DND-41 (cell line): ENCODE results near the gene JAZF1.

Source experiments
- ATAC-seq: fragments of 200-7000 bp; cut with Tn5 transposase; 3 replicates; pipeline ENCODE4 v1.9.1; 2021; ENCODE audit warnings: low read depth; ENCODE audit not compliant: insufficient read depth
- DNase-seq: peaks from one replicate; pipeline ENCODE4 v3.0.0-alpha.2; 2020
- H2AFZ ChIP-seq: 2 replicates; pipeline ENCODE4 v1.6.0; 2012; ENCODE audit warnings: low read depth, low read length
- H3K27ac ChIP-seq: 2 replicates; pipeline ENCODE4 v1.5.1; 2012; ENCODE audit warnings: low read length, inconsistent platforms
- H3K27me3 ChIP-seq: fragments of 200-600 bp; sonication (generic); 2 replicates; pipeline ENCODE4 v1.6.0; 2012; ENCODE audit warnings: low read length, mild to moderate bottlenecking, inconsistent platforms; ENCODE audit not compliant: insufficient read depth, poor library complexity
- H3K36me3 ChIP-seq: 2 replicates; pipeline ENCODE4 v1.5.1; 2012; ENCODE audit warnings: low read length, inconsistent platforms; ENCODE audit not compliant: insufficient read depth
- H3K4me1 ChIP-seq: 2 replicates; pipeline ENCODE4 v1.5.1; 2012; ENCODE audit warnings: mild to moderate bottlenecking, low read length; ENCODE audit not compliant: insufficient read depth
- H3K4me2 ChIP-seq: 2 replicates; pipeline ENCODE4 v1.6.0; 2012; ENCODE audit warnings: mild to moderate bottlenecking, moderate library complexity, low read length, inconsistent platforms; ENCODE audit not compliant: insufficient read depth
- H3K4me3 ChIP-seq, 2 experiments: fragments of 200-600 bp in 1 of 2; shearing (Covaris generic) in 1 of 2; 2 replicates each; pipeline ENCODE4 v1.5.1; 2012 to 2016; ENCODE audit warnings: inconsistent platforms in 2 of 2, low read length in 2 of 2, mild to moderate bottlenecking in 2 of 2, low read depth in 1 of 2, moderate library complexity in 1 of 2
- H3K79me2 ChIP-seq: 2 replicates; pipeline ENCODE4 v1.6.0; 2012; ENCODE audit warnings: low read length, inconsistent platforms; ENCODE audit not compliant: insufficient read depth
- H3K9ac ChIP-seq: 2 replicates; pipeline ENCODE4 v1.6.0; 2012; ENCODE audit warnings: low read depth, mild to moderate bottlenecking, inconsistent platforms, low read length, moderate library complexity
- H3K9me3 ChIP-seq: 2 replicates; pipeline ENCODE4 v1.5.1; 2012; ENCODE audit warnings: low read length, moderate library complexity, mild to moderate bottlenecking, inconsistent platforms; ENCODE audit not compliant: insufficient read depth, severe bottlenecking
- H4K20me1 ChIP-seq: 2 replicates; pipeline ENCODE4 v1.6.0; 2012; ENCODE audit warnings: low read length; ENCODE audit not compliant: insufficient read depth
- EZH2 ChIP-seq: IDR thresholded peaks from 3 replicates; pipeline ENCODE4 v1.6.1; 2012; ENCODE audit warnings: borderline replicate concordance, low read depth, mild to moderate bottlenecking, moderate library complexity, low read length, inconsistent platforms; ENCODE audit not compliant: severe bottlenecking
- TF ChIP-seq, protein P1 (sequence below): IDR thresholded peaks from 2 replicates; pipeline ENCODE4 v1.5.1; 2012; ENCODE audit warnings: borderline replicate concordance, low read length, moderate library complexity, mild to moderate bottlenecking; ENCODE audit not compliant: poor library complexity, severe bottlenecking; ENCODE audit errors: extremely low read depth

Gene JAZF1

GRCh38 chr7:28157076-28157745, 23.4 kb downstream of the JAZF1 start:
- DNase-seq (no peak), ATAC-seq (no peak)
- Histone ChIP-seq H3K79me2 (no peaks in the 10 kb centered on the region), H3K9ac (no peak overlapping the region), H3K27me3 (no peaks in the 10 kb centered on the region), H3K9me3 (no peaks in the 10 kb centered on the region), H4K20me1 (no peaks in the 10 kb centered on the region; the same call in 1 of the 2 replicates), H3K4me2 (no peak overlapping the region), H3K4me3 (no peak overlapping the region), H3K36me3 (no peaks in the 10 kb centered on the region), H2AFZ (no peak overlapping the region), H3K4me1 (no peaks in the 10 kb centered on the region), H3K27ac (no peak overlapping the region)
- TF ChIP-seq EZH2 = no peak
- TF ChIP-seq, protein P1, sequence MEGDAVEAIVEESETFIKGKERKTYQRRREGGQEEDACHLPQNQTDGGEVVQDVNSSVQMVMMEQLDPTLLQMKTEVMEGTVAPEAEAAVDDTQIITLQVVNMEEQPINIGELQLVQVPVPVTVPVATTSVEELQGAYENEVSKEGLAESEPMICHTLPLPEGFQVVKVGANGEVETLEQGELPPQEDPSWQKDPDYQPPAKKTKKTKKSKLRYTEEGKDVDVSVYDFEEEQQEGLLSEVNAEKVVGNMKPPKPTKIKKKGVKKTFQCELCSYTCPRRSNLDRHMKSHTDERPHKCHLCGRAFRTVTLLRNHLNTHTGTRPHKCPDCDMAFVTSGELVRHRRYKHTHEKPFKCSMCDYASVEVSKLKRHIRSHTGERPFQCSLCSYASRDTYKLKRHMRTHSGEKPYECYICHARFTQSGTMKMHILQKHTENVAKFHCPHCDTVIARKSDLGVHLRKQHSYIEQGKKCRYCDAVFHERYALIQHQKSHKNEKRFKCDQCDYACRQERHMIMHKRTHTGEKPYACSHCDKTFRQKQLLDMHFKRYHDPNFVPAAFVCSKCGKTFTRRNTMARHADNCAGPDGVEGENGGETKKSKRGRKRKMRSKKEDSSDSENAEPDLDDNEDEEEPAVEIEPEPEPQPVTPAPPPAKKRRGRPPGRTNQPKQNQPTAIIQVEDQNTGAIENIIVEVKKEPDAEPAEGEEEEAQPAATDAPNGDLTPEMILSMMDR = no peak

GRCh38 chr7:28156401-28156800, 24.2 kb downstream of the JAZF1 start:
- Histone ChIP-seq H3K4me2 (no peak overlapping the region), H3K79me2 (no peaks in the 10 kb centered on the region), H3K27ac (no peak overlapping the region), H2AFZ (no peak overlapping the region), H3K9ac (no peak overlapping the region), H3K4me3 (no peak overlapping the region), H3K36me3 (no peaks in the 10 kb centered on the region), H3K4me1 (no peaks in the 10 kb centered on the region), H4K20me1 (no peaks in the 10 kb centered on the region; the same call in 1 of the 2 replicates), H3K27me3 (no peaks in the 10 kb centered on the region), H3K9me3 (no peaks in the 10 kb centered on the region)
- TF ChIP-seq, protein P1 = no peak
- no peak for TF ChIP-seq EZH2
- DNase-seq = no peak
- no peak for ATAC-seq

DNA sequence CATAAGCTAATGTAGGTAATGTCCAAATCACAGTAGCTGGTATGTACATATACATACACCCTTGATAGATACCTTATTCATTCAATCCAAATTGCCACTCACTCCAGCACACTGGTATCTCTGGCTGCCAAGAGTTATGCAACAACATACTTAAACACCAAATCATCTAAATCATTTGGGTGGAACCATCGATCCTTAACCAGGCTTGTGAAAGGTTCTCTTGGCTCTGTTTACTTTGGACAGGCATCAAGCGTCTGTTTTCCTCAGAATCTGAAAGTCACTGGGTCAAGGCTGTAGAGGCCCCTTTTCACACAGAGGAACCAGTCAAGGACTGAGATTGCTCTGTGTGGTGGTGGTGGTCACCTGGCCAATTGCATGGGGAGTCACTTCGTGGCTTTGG, 24.6 kb downstream of the JAZF1 start:
- Histone ChIP-seq H2AFZ (no peak overlapping the region), H3K79me2 (no peaks in the 10 kb centered on the region), H3K36me3 (no peaks in the 10 kb centered on the region), H3K27ac (no peak overlapping the region), H3K4me1 (no peaks in the 10 kb centered on the region), H3K9me3 (no peaks in the 10 kb centered on the region), H3K4me3 (no peak overlapping the region), H3K4me2 (no peak overlapping the region), H3K9ac (no peak overlapping the region), H3K27me3 (no peaks in the 10 kb centered on the region), H4K20me1 (no peaks in the 10 kb centered on the region; the same call in 1 of the 2 replicates)
- TF ChIP-seq, protein P1 = no peak
- TF ChIP-seq EZH2 = no peak
- ATAC-seq (no peak), DNase-seq (no peak)
